H1 (cell line): ENCODE data around the gene ANKRD29. TPM values are rescaled to one million over a fixed set of nuclear protein-coding genes. Genes with fewer than 3 reads are reported as not detected.

Source experiments
- CTCF ChIA-PET: fragments of 300-600 bp; sonication (Branson Sonifier 250); formaldehyde crosslinking; loops from one replicate; lab custom pipeline; 2021; ENCODE audit not compliant: partially characterized antibody; lab: Charles Lee
- POLR2A ChIA-PET: fragments of 300-600 bp; sonication (Branson Sonifier 250); formaldehyde crosslinking; loops from one replicate; lab custom pipeline; 2021; ENCODE audit warnings: inconsistent platforms; ENCODE audit not compliant: partially characterized antibody; lab: Charles Lee
- DNase-seq, 2 experiments: peaks; one replicate each; pipeline versions ENCODE4 v3.0.0 to v3.0.0-alpha.2; 2010 to 2022; ENCODE audit warnings: low spot score in 2 of 2, low read depth in 1 of 2, mixed read lengths in 1 of 2
- FAIRE-seq: peaks from 2 replicates; lab custom pipeline; 2011; peaks lifted over from hg19 to GRCh38; lab: Jason Lieb, UNC
- H2AFZ ChIP-seq: 2 replicates; pipeline ENCODE4 v1.8.1; 2012; ENCODE audit warnings: low read length, inconsistent platforms
- H2AK5ac ChIP-seq: 2 replicates; pipeline ENCODE4 v1.6.1; 2013; ENCODE audit warnings: low read depth, low read length
- H2BK120ac ChIP-seq: replicated peaks from 2 replicates; pipeline ENCODE3; 2013; ENCODE audit warnings: low read depth, low read length, inconsistent platforms
- H2BK12ac ChIP-seq: 2 replicates; pipeline ENCODE4 v1.6.1; 2013; ENCODE audit warnings: low read depth, low read length
- H2BK15ac ChIP-seq: 2 replicates; pipeline ENCODE4 v1.6.1; 2013; ENCODE audit warnings: low read length
- H2BK20ac ChIP-seq: 2 replicates; pipeline ENCODE4 v1.6.1; 2013; ENCODE audit warnings: low read length
- H2BK5ac ChIP-seq: 2 replicates; pipeline ENCODE4 v1.6.1; 2013; ENCODE audit warnings: low read depth, low read length
- H3K14ac ChIP-seq: 2 replicates; pipeline ENCODE4 v1.6.1; 2013; ENCODE audit warnings: inconsistent platforms; ENCODE audit not compliant: insufficient read length
- H3K18ac ChIP-seq: 2 replicates; pipeline ENCODE4 v1.6.1; 2013; ENCODE audit warnings: low read length; ENCODE audit errors: extremely low read depth
- H3K23ac ChIP-seq: 2 replicates; pipeline ENCODE4 v1.6.1; 2013; ENCODE audit warnings: inconsistent platforms; ENCODE audit not compliant: insufficient read length
- H3K23me2 ChIP-seq: 2 replicates; pipeline ENCODE4 v1.6.1; 2013; ENCODE audit warnings: low read depth, low read length
- H3K27ac ChIP-seq: 2 replicates; pipeline ENCODE4 v1.6.1; 2011; ENCODE audit warnings: low read depth, low read length, inconsistent platforms
- H3K27me3 ChIP-seq, 4 experiments: replicated peaks in 1 of 4; 1 replicate in 1 of 4; 2 replicates in 3 of 4; pipeline versions ENCODE4 v1.6.1 to v1.8.1; 2011 to 2013; ENCODE audit warnings: low read length in 3 of 4, mild to moderate bottlenecking in 3 of 4, inconsistent platforms in 2 of 4, mixed read lengths in 2 of 4, moderate library complexity in 1 of 4; ENCODE audit not compliant: control insufficient read depth in 3 of 4, insufficient read depth in 3 of 4; ENCODE audit errors: extremely low read depth in 1 of 4
- H3K36me3 ChIP-seq, 4 experiments: 2 replicates each; pipeline versions ENCODE4 v1.6.1 to v1.8.1; 2011 to 2013; ENCODE audit warnings: mild to moderate bottlenecking in 4 of 4, low read length in 3 of 4, moderate library complexity in 2 of 4, control low read depth in 1 of 4, inconsistent platforms in 1 of 4; ENCODE audit not compliant: insufficient read depth in 4 of 4, control insufficient read depth in 2 of 4
- H3K4ac ChIP-seq: replicated peaks from 2 replicates; pipeline ENCODE3; 2013; ENCODE audit warnings: low read length, low read depth, mixed read lengths, inconsistent platforms; ENCODE audit not compliant: insufficient read length
- H3K4me1 ChIP-seq, 4 experiments: replicated peaks in 1 of 4; 1 replicate in 1 of 4; 2 replicates in 3 of 4; pipeline versions ENCODE4 v1.6.1 to v1.8.1; 2011 to 2013; ENCODE audit warnings: low read length in 3 of 4, inconsistent platforms in 2 of 4, mixed read lengths in 1 of 4; ENCODE audit not compliant: insufficient read depth in 4 of 4, control insufficient read depth in 3 of 4
- H3K4me2 ChIP-seq, 2 experiments: 2 replicates each; pipeline versions ENCODE4 v1.6.1 to v1.8.1; 2011 to 2013; ENCODE audit warnings: low read depth in 2 of 2, low read length in 2 of 2, control low read depth in 1 of 2, inconsistent platforms in 1 of 2, mild to moderate bottlenecking in 1 of 2; ENCODE audit not compliant: insufficient read depth in 1 of 2
- H3K4me3 ChIP-seq, 4 experiments: fragments of 200-600, 300-600 bp in 1 of 4; sonication (generic), shearing (Covaris generic), sonication (Bioruptor Twin) in 1 of 4; 2 replicates each; pipeline versions ENCODE4 v1.5.1 to v1.8.1; 2011 to 2016; ENCODE audit warnings: low read length in 4 of 4, low read depth in 3 of 4, control low read depth in 2 of 4, inconsistent platforms in 2 of 4, mild to moderate bottlenecking in 2 of 4, mixed read lengths in 1 of 4, moderate library complexity in 1 of 4; ENCODE audit not compliant: insufficient read depth in 2 of 4; ENCODE audit errors: extremely low read depth in 1 of 4
- H3K56ac ChIP-seq: replicated peaks from 2 replicates; pipeline ENCODE3; 2013; ENCODE audit warnings: low read depth, mild to moderate bottlenecking, mixed read lengths, low read length, inconsistent platforms; ENCODE audit not compliant: insufficient read length
- H3K79me1 ChIP-seq: 2 replicates; pipeline ENCODE4 v1.6.1; 2013; ENCODE audit warnings: low read depth, low read length, control low read depth
- H3K79me2 ChIP-seq, 2 experiments: 2 replicates each; pipeline versions ENCODE4 v1.6.1 to v1.8.1; 2012 to 2013; ENCODE audit warnings: low read length in 2 of 2, mild to moderate bottlenecking in 2 of 2, inconsistent platforms in 1 of 2; ENCODE audit not compliant: insufficient read depth in 2 of 2, control insufficient read depth in 1 of 2
- H3K9ac ChIP-seq, 4 experiments: replicated peaks in 1 of 4; 1 replicate in 1 of 4; 2 replicates in 3 of 4; pipeline versions ENCODE4 v1.6.1 to v1.8.1; 2011 to 2013; ENCODE audit warnings: low read depth in 3 of 4, low read length in 3 of 4, control low read depth in 2 of 4, mild to moderate bottlenecking in 2 of 4, moderate library complexity in 2 of 4, inconsistent platforms in 1 of 4; ENCODE audit errors: extremely low read depth in 1 of 4
- H3K9me3 ChIP-seq, 2 experiments: 2 replicates each; pipeline versions ENCODE4 v1.6.1 to v1.8.1; 2012 to 2013; ENCODE audit warnings: mild to moderate bottlenecking in 2 of 2, moderate library complexity in 2 of 2, control low read depth in 1 of 2, inconsistent platforms in 1 of 2, low read depth in 1 of 2, low read length in 1 of 2, mixed read lengths in 1 of 2; ENCODE audit not compliant: insufficient read depth in 2 of 2
- H4K20me1 ChIP-seq, 2 experiments: replicated peaks in 1 of 2; 2 replicates each; pipeline versions ENCODE3 to v1.8.1; 2011 to 2013; ENCODE audit warnings: inconsistent platforms in 2 of 2, low read length in 2 of 2, mild to moderate bottlenecking in 1 of 2; ENCODE audit not compliant: insufficient read depth in 2 of 2, control insufficient read depth in 1 of 2
- H4K5ac ChIP-seq: 2 replicates; pipeline ENCODE4 v1.6.1; 2013; ENCODE audit warnings: low read length, low read depth, mixed read lengths, inconsistent platforms; ENCODE audit not compliant: insufficient read length
- H4K8ac ChIP-seq: 2 replicates; pipeline ENCODE4 v1.8.0; 2013; ENCODE audit warnings: mild to moderate bottlenecking, moderate library complexity, low read length, inconsistent platforms; ENCODE audit not compliant: insufficient read depth; ENCODE audit errors: extremely low read depth
- H4K91ac ChIP-seq: replicated peaks from 2 replicates; pipeline ENCODE3; 2013; ENCODE audit warnings: low read length, mixed read lengths, inconsistent platforms; ENCODE audit not compliant: insufficient read length
- ATF2 ChIP-seq: IDR thresholded peaks from 2 replicates; pipeline ENCODE4 v1.6.1; 2012; ENCODE audit warnings: low read length, inconsistent platforms
- ATF3 ChIP-seq: IDR thresholded peaks from 2 replicates; pipeline ENCODE4 v1.6.1; 2011; ENCODE audit warnings: low read depth, mild to moderate bottlenecking, low read length; ENCODE audit not compliant: insufficient read depth
- CREB1 ChIP-seq: IDR thresholded peaks from 2 replicates; pipeline ENCODE4 v1.6.1; 2012; ENCODE audit warnings: inconsistent platforms
- GTF2F1 ChIP-seq: IDR thresholded peaks from 2 replicates; pipeline ENCODE4 v1.6.1; 2012; ENCODE audit warnings: low read depth, low read length, improper control_type of control experiment, borderline replicate concordance
- MAFK ChIP-seq: IDR thresholded peaks from 2 replicates; pipeline ENCODE4 v1.6.1; 2012; ENCODE audit warnings: low read depth, mild to moderate bottlenecking, improper control_type of control experiment, low read length
- RAD21 ChIP-seq, 2 experiments: IDR thresholded peaks in 1 of 2; conservative IDR thresholded peaks in 1 of 2; 2 replicates each; pipeline ENCODE4 v1.6.1; 2011; ENCODE audit warnings: low read depth in 2 of 2, low read length in 2 of 2, improper control_type of control experiment in 1 of 2, inconsistent platforms in 1 of 2, mild to moderate bottlenecking in 1 of 2, moderate library complexity in 1 of 2
- SIX5 ChIP-seq: IDR thresholded peaks from 2 replicates; pipeline ENCODE4 v1.6.1; 2011; ENCODE audit warnings: mild to moderate bottlenecking, low read depth, low read length
- SP2 ChIP-seq: IDR thresholded peaks from 2 replicates; pipeline ENCODE4 v1.6.1; 2012; ENCODE audit warnings: mild to moderate bottlenecking, low read length, inconsistent platforms
- TAF7 ChIP-seq: optimal IDR thresholded peaks from 2 replicates; pipeline ENCODE3; 2011; ENCODE audit warnings: low read depth, mild to moderate bottlenecking, inconsistent platforms, low read length, moderate library complexity, borderline replicate concordance
- USF2 ChIP-seq: IDR thresholded peaks from 2 replicates; pipeline ENCODE4 v1.6.1; 2011; ENCODE audit warnings: low read length, improper control_type of control experiment
- WGBS, 2 experiments: shearing (Covaris generic) in 1 of 2; methylation state at CpG; one replicate each; pipeline versions ENCODE4 v1.1.6 to v1.1.7; 2013 to 2015; ENCODE audit warnings: low lambda C conversion rate in 2 of 2, mixed read lengths in 2 of 2, inconsistent platforms in 1 of 2, low coverage in 1 of 2, missing lambda C conversion rate in 1 of 2; ENCODE audit not compliant: insufficient replicate concordance in 2 of 2, insufficient coverage in 1 of 2, insufficient read length in 1 of 2; ENCODE audit errors: extremely low coverage in 1 of 2, missing lambda C conversion rate in 1 of 2; 5-methylcytosine and 5-hydroxymethylcytosine counted together
- polyA plus RNA-seq, 7 experiments: library from polyadenylated mRNA; depleted of rRNA in 3 of 7; stranded (reverse) in 5 of 7; unstranded in 2 of 7; fragments of >200 nt in 5 of 7; fragments of 200-250 nt in 2 of 7; gene quantifications; 1 replicate in 5 of 7; 2 replicates in 1 of 7; 4 replicates in 1 of 7; pipeline versions ENCODE4 v1.2.1 to v1.2.3, GENCODE V29; 2011 to 2013; ENCODE audit warnings: missing spikeins in 2 of 7, mixed read lengths in 2 of 7
- total RNA-seq: library from RNA; stranded (reverse); fragmentation: NEBNext Ultra II Directional; extraction: Animal tissue kit (Norgen Biotek cat#: 25700); gene quantifications from 2 replicates; pipeline ENCODE4 v1.2.1, GENCODE V29; 2021

Gene ANKRD29
- total and polyA plus RNA-seq, 2 of the 8 experiments (the other 6 are each of a cell fraction or from before 2014, with no cell fraction given) = 3.0 to 7.3 TPM

- Histone ChIP-seq H2BK120ac (no peak overlapping the region), H3K56ac (no peak overlapping the region), H3K4me1 (peaks cover 0 to 4% (median 2%) of the 10 kb centered on the region in 4 experiments; a peak in 3 of 7 replicates), H3K23me2 (no peaks in the 10 kb centered on the region), H2BK12ac (no peak overlapping the region), H3K23ac (no peak overlapping the region), H3K4ac (no peak overlapping the region), H3K14ac (no peak overlapping the region), H4K8ac (no peak overlapping the region), H3K79me2 (no peaks in the 10 kb centered on the region), H2BK5ac (no peak overlapping the region), H4K91ac (no peak overlapping the region), H3K27me3 (no peaks in the 10 kb centered on the region), H2BK15ac (no peak overlapping the region), H3K79me1 (no peaks in the 10 kb centered on the region), H4K20me1 (no peaks in the 10 kb centered on the region), H3K4me2 (no peak overlapping the region), H3K36me3 (no peaks in the 10 kb centered on the region), H3K27ac (no peak overlapping the region), H4K5ac (no peak overlapping the region), H2AK5ac (no peak overlapping the region), H2AFZ (no peak overlapping the region), H2BK20ac (no peak overlapping the region), H3K9ac (no peak overlapping the region), H3K18ac (no peak overlapping the region), H3K4me3 (no peak overlapping the region), H3K9me3 (no peaks in the 10 kb centered on the region; a peak in 1 of 4 replicates)
- CTCF ChIA-PET = interaction anchor here (0.9 kb wide), 1 partner anchor 15 kb away, joined by 3 read pairs; no protein-coding TSS in a partner anchor
- 89% methylated on average over 4 of the region's 4 CpGs; no CpG with 5 or more reads in 1 of the 2 experiments for WGBS, 2 experiments
- POLR2A ChIA-PET = interaction anchor here (1.1 kb wide), 1 partner anchor 9 kb away, joined by 3 read pairs; no protein-coding TSS in a partner anchor
- no peak for DNase-seq
- no peak for FAIRE-seq
- TF ChIP-seq SP2 = no peak
- TF ChIP-seq ATF3 = no peak
- TF ChIP-seq MAFK = no peak
- TF ChIP-seq USF2 = no peak
- TF ChIP-seq CREB1 = no peak
- no peak for TF ChIP-seq RAD21 (IDR thresholded peaks at IDR 0.05 in 1 of 2, conservative IDR thresholded peaks at IDR 0.05 in 1 of 2; ENCODE audit: low read depth in 2 of 2, low read length in 2 of 2)
- no peak for TF ChIP-seq GTF2F1
- no peak for TF ChIP-seq SIX5
- no peak for TF ChIP-seq TAF7
- no peak for TF ChIP-seq ATF2
Observed at GRCh38 chr18:23629444-23629946, 33.2 kb downstream of the ANKRD29 start.
